Endodermal cell (in vitro differentiated cells): Measurements from ENCODE around the gene RTF2. TPM values are rescaled to one million over a fixed set of nuclear protein-coding genes. Genes with fewer than 3 reads are reported as not detected.
"Not testable (repeated sequence)": the region's sequence is repeated elsewhere in the genome, so short reads cannot be mapped to it uniquely, and the experiment has no call there.

Experiments used
- DNase-seq: peaks from one replicate; pipeline ENCODE4 v3.0.0-alpha.2; 2017
- H3K27ac ChIP-seq: 2 replicates; pipeline ENCODE4 v1.5.1; 2013; ENCODE audit warnings: mild to moderate bottlenecking, low read depth, low read length, moderate library complexity
- H3K27me3 ChIP-seq: 2 replicates; pipeline ENCODE4 v1.6.1; 2013; ENCODE audit warnings: mild to moderate bottlenecking, low read length, moderate library complexity; ENCODE audit not compliant: insufficient read depth, control insufficient read depth, poor library complexity, severe bottlenecking
- H3K36me3 ChIP-seq: 2 replicates; pipeline ENCODE4 v1.7.0; 2013; ENCODE audit warnings: mild to moderate bottlenecking, low read length, moderate library complexity; ENCODE audit not compliant: control insufficient read depth, insufficient read depth
- H3K4me1 ChIP-seq: one replicate; pipeline ENCODE4 v1.7.0; 2013; ENCODE audit warnings: low read length; ENCODE audit not compliant: control insufficient read depth, insufficient read depth
- H3K4me3 ChIP-seq: 2 replicates; pipeline ENCODE4 v1.5.1; 2013; ENCODE audit warnings: mild to moderate bottlenecking, low read length, moderate library complexity
- H3K9ac ChIP-seq: 2 replicates; pipeline ENCODE4 v1.6.1; 2013; ENCODE audit warnings: mild to moderate bottlenecking, low read length, moderate library complexity; ENCODE audit not compliant: poor library complexity, severe bottlenecking; ENCODE audit errors: extremely low read depth
- H3K9me3 ChIP-seq: 2 replicates; pipeline ENCODE4 v1.6.1; 2013; ENCODE audit warnings: mild to moderate bottlenecking, low read length, moderate library complexity; ENCODE audit not compliant: control insufficient read depth
- H3K27ac Mint-ChIP-seq: 2 replicates; pipeline ENCODE4 v1.8.0; 2020; ENCODE audit warnings: mixed read lengths
- H3K27me3 Mint-ChIP-seq: 2 replicates; pipeline ENCODE4 v1.8.0; 2021; ENCODE audit warnings: mild to moderate bottlenecking, mixed read lengths; ENCODE audit not compliant: insufficient read depth
- H3K36me3 Mint-ChIP-seq: 2 replicates; pipeline ENCODE4 v1.8.0; 2020; ENCODE audit warnings: low read depth, mixed read lengths
- H3K4me1 Mint-ChIP-seq: 2 replicates; pipeline ENCODE4 v1.8.0; 2020; ENCODE audit warnings: mixed read lengths
- H3K4me3 Mint-ChIP-seq: 2 replicates; pipeline ENCODE4 v1.8.0; 2020; ENCODE audit warnings: mild to moderate bottlenecking, moderate library complexity, mixed read lengths
- H3K9me3 Mint-ChIP-seq: 2 replicates; pipeline ENCODE4 v1.8.0; 2020; ENCODE audit warnings: mild to moderate bottlenecking, mixed read lengths
- WGBS, 2 experiments: methylation state at CpG; one replicate each; pipeline versions ENCODE4 v1.1.5 to v1.1.7; 2013; ENCODE audit warnings: missing lambda C conversion rate in 2 of 2, mixed read lengths in 1 of 2; ENCODE audit not compliant: insufficient coverage in 1 of 2, insufficient read length in 1 of 2; 5-methylcytosine and 5-hydroxymethylcytosine counted together
- total RNA-seq, 2 donors: library from RNA; stranded (reverse); fragmentation: NEBNext Ultra II Directional in 1 of 2; extraction: Animal tissue kit (Norgen Biotek cat#: 25700) in 1 of 2; gene quantifications; 2 replicates in 1 of 2; 3 replicates in 1 of 2; pipeline ENCODE4 v1.2.1, GENCODE V29; 2021
- TF ChIP-seq, protein P1 (sequence below): fragments of 200-600 bp; sonication (generic); conservative IDR thresholded peaks from 2 replicates; pipeline ENCODE4 v1.5.0; 2021; ENCODE audit warnings: antibody characterized with exemption, mild to moderate bottlenecking

Gene RTF2
- total RNA-seq, 2 donors from 2014 or later, result 63.0 to 65.1 TPM

DNA sequence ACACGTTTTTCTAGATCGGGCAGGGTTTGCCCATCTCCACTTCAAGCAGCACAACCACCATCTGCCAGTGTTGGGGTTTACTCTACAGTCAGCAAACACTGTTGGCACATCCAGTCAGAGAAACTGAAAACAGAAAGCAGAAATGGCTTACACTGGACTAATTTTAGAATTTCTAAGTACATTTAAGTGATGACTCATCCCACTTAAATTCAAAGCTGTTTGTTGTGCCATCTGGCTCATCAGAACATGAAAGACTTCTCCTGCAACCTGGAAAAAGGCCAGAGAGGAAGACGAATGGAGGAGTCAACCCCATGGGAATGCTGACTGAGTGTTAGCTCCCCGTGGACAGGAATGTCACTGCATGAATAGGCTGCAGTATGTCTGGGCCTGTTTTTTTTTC is 86.4 kb downstream of the RTF2 start:
- Histone ChIP-seq H3K36me3 (no peaks in the 10 kb centered on the region), H3K27me3 (no peaks in the 10 kb centered on the region), H3K9me3 (no peaks in the 10 kb centered on the region), H3K4me3 (no peak overlapping the region), H3K9ac (no peak overlapping the region), H3K4me1 (no peaks in the 10 kb centered on the region), H3K27ac (no peak overlapping the region)
- Mint-ChIP-seq H3K9me3 (no peaks in the 10 kb centered on the region), H3K4me1 (peaks cover 3% of the 10 kb centered on the region), H3K27ac (no peak overlapping the region), H3K4me3 (no peak overlapping the region), H3K27me3 (no peaks in the 10 kb centered on the region), H3K36me3 (no peaks in the 10 kb centered on the region)
- DNase-seq, result peak; percentile 55
- TF ChIP-seq, protein P1, sequence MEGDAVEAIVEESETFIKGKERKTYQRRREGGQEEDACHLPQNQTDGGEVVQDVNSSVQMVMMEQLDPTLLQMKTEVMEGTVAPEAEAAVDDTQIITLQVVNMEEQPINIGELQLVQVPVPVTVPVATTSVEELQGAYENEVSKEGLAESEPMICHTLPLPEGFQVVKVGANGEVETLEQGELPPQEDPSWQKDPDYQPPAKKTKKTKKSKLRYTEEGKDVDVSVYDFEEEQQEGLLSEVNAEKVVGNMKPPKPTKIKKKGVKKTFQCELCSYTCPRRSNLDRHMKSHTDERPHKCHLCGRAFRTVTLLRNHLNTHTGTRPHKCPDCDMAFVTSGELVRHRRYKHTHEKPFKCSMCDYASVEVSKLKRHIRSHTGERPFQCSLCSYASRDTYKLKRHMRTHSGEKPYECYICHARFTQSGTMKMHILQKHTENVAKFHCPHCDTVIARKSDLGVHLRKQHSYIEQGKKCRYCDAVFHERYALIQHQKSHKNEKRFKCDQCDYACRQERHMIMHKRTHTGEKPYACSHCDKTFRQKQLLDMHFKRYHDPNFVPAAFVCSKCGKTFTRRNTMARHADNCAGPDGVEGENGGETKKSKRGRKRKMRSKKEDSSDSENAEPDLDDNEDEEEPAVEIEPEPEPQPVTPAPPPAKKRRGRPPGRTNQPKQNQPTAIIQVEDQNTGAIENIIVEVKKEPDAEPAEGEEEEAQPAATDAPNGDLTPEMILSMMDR, result no peak
- 61 to 68% methylated on average over 4 of the region's 4 CpGs for WGBS, 2 experiments

DNA sequence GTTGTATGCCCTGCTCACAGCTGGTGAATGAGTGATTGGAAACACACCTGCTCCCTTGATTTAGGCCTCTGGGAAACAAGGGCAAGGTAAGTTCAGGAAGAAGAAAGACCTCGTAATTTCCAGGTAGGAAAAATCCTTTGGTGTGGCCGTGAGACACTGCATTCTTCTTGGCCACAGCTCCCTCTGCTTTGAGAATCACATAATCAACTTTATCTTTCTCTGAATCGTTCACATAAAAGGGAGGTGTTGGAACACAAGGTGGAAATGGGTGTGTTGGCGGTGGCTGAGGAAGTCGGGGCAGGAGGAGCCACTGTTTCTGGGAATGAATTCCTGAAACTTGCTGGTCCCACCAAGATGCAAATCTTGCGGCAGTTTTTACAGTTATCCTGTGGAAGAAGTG is 90.5 kb downstream of the RTF2 start:
- WGBS, 2 experiments, result 88 to 95% methylated on average over 4 to 6 of the region's 6 CpGs
- H3K4me3 ChIP-seq, result no peak overlapping the region

DNA sequence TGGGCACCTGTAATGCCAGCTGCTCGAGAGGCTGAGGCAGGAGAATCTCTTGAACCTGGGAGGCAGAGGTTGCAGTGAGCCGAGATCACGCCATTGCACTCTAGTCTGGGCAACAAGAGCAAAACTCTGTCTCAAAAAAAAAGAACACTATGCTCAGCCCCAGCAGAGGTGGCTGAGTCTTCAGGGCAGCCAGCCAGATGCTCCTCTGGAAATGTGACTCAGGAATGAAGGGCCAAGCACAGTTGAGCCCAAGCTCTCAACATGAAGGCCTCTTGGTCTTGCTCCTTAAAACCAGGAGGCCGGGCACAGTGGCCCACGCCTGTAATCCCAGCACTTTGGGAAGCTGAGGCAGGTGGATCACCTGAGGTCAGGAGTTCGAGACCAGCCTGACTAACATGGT is 96.1 kb downstream of the RTF2 start:
- H3K4me3 Mint-ChIP-seq, H3K27me3 ChIP-seq, H3K27ac Mint-ChIP-seq: not testable (repeated sequence)

More for the DNA sequence above, 90.5 kb downstream of the RTF2 start:
- TF ChIP-seq, protein P1, result no peak
- Histone ChIP-seq H3K9me3 (no peaks in the 10 kb centered on the region), H3K36me3 (no peaks in the 10 kb centered on the region), H3K27ac (no peak overlapping the region), H3K4me1 (no peaks in the 10 kb centered on the region), H3K27me3 (no peaks in the 10 kb centered on the region), H3K9ac (no peak overlapping the region)
- DNase-seq, result no peak
- no peak overlapping the region for H3K27ac Mint-ChIP-seq
- no peaks in the 10 kb centered on the region for H3K27me3 Mint-ChIP-seq
- H3K36me3 Mint-ChIP-seq, result no peaks in the 10 kb centered on the region
- no peak overlapping the region for H3K4me3 Mint-ChIP-seq
- H3K9me3 Mint-ChIP-seq, result no peaks in the 10 kb centered on the region
- peaks cover 7% of the 10 kb centered on the region for H3K4me1 Mint-ChIP-seq

DNA sequence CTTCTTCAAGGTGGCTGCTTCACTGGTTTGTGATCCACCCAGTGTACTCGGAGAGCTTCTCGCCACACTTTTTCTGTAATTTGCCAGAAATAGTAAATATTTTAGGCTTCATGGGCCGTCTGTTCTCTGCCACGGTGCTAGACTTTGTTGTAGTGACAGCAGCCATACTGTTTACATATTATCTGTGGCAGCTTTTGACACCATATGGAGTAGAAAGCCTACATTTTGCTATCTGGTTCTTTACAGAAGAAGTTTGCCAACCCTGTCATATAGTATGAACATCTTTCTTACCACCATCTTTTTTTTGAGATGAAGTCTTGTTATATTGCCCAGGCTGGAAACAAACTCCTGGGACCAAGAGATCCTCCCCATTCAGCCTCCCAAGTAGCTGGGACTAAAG is 97.1 kb downstream of the RTF2 start:
- Mint-ChIP-seq H3K9me3 (no peaks in the 10 kb centered on the region), H3K4me3 (no peak overlapping the region), H3K36me3 (no peaks in the 10 kb centered on the region), H3K27me3 (peaks cover 4% of the 10 kb centered on the region), H3K27ac (no peak overlapping the region), H3K4me1 (peaks cover 5% of the 10 kb centered on the region)
- no peak for DNase-seq
- 91 to 97% methylated on average over 4 of the region's 4 CpGs for WGBS, 2 experiments
- TF ChIP-seq, protein P1, result no peak
- Histone ChIP-seq H3K9ac (no peak overlapping the region), H3K9me3 (no peaks in the 10 kb centered on the region), H3K27ac (no peak overlapping the region), H3K27me3 (no peaks in the 10 kb centered on the region), H3K4me1 (no peaks in the 10 kb centered on the region), H3K4me3 (no peak overlapping the region), H3K36me3 (no peaks in the 10 kb centered on the region)

More for the DNA sequence above, 96.1 kb downstream of the RTF2 start:
- not testable (repeated sequence) for H3K4me3 ChIP-seq, DNase-seq, H3K4me1 ChIP-seq, H3K27me3 Mint-ChIP-seq, H3K4me1 Mint-ChIP-seq, H3K36me3 ChIP-seq, H3K9ac ChIP-seq, H3K9me3 Mint-ChIP-seq, H3K36me3 Mint-ChIP-seq, H3K27ac ChIP-seq, H3K9me3 ChIP-seq
- WGBS, 2 experiments, result 94% methylated on average over 6 of the region's 6 CpGs
